ENCODE results near the gene RPL37.
"Not testable (repeated sequence)": the region's sequence is repeated elsewhere in the genome, so short reads cannot be mapped to it uniquely, and the experiment has no call there.

The RPL37 gene

GRCh38 chr5:40873286-40873880 is 38.4 kb upstream of the RPL37 start:
- Mint-ChIP-seq H3K36me3 (ENCODE audit: low read depth) (no peaks in the 10 kb centered on the region), H3K4me1 (no peaks in the 10 kb centered on the region), H3K27me3 (ENCODE audit: low read depth, poor library complexity) (peaks cover 10% of the 10 kb centered on the region), H3K4me3 (no peak overlapping the region), H3K9me3 (peaks cover 3% of the 10 kb centered on the region), H3K27ac (no peak overlapping the region)
- DNase-seq: no peak
- TF ChIP-seq CTCF (IDR thresholded peaks at IDR 0.05): no peak

DNA sequence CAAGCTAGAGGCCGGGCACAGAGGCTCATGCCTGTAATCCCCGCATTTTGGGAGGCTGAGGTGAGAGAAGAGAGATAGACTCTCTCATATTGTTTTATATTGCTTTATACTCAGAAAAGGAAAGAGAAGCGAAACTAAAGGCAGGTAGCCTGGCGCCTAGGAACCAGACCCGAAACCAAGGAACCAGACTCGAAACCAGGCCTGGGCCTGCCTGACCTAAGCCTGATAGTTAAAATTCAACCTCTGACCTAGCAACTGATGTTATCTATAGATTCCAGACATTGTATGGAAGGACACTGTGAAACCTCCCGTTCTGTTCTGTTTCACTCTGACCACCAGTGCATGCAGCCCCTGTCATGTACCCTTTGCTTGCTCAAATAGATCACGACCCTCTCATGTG is 37.2 kb upstream of the RPL37 start:
- H3K9me3 Mint-ChIP-seq; DNase-seq; H3K4me1 Mint-ChIP-seq; H3K36me3 Mint-ChIP-seq (ENCODE audit: low read depth); H3K27ac Mint-ChIP-seq; H3K4me3 Mint-ChIP-seq: not testable (repeated sequence)
- peaks cover 10% of the 10 kb centered on the region for H3K27me3 Mint-ChIP-seq (ENCODE audit: low read depth, poor library complexity)

DNA sequence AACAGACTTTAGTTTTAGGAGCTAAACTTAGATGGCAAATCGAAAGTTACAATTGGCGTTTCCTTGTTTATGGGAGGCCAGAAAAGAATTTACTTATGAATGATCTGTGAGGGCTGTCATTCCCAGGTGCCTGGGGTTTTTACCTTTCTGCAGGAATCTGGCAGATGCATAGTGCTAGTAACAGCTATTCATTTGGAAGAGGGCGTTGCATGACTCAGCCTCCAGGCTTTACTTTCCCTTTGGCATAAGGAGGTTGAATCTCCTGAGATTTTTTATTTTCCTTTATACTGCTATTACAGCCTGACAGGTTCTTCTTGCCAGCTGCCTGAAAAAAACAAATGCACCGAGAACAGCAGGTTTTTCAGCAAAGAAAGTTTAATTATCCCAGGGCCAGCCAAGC is 36.2 kb upstream of the RPL37 start:
- peaks cover 13% of the 10 kb centered on the region for H3K4me1 Mint-ChIP-seq

GRCh38 chr5:40869384-40869783 is 34.4 kb upstream of the RPL37 start:
- Mint-ChIP-seq H3K9me3 (peaks cover 17% of the 10 kb centered on the region), H3K4me3 (no peak overlapping the region), H3K27me3 (ENCODE audit: low read depth, poor library complexity) (peaks cover 6% of the 10 kb centered on the region), H3K4me1 (peaks cover 13% of the 10 kb centered on the region), H3K27ac (no peak overlapping the region), H3K36me3 (ENCODE audit: low read depth) (peaks cover 8% of the 10 kb centered on the region)
- DNase-seq: no peak
- TF ChIP-seq CTCF (IDR thresholded peaks at IDR 0.05): no peak

More for the DNA sequence above, 36.2 kb upstream of the RPL37 start:
- no peak for TF ChIP-seq CTCF (IDR thresholded peaks at IDR 0.05)
- H3K27me3 Mint-ChIP-seq (ENCODE audit: low read depth, poor library complexity): peaks cover 10% of the 10 kb centered on the region
- DNase-seq: no peak
- no peaks in the 10 kb centered on the region for H3K36me3 Mint-ChIP-seq (ENCODE audit: low read depth)
- H3K9me3 Mint-ChIP-seq: peaks cover 3% of the 10 kb centered on the region
- no peak overlapping the region for H3K27ac Mint-ChIP-seq
- H3K4me3 Mint-ChIP-seq: no peak overlapping the region

GRCh38 chr5:40866844-40867243 is 31.8 kb upstream of the RPL37 start:
- peaks cover 8% of the 10 kb centered on the region for H3K36me3 Mint-ChIP-seq (ENCODE audit: low read depth)
- peaks cover 21% of the 10 kb centered on the region for H3K9me3 Mint-ChIP-seq
- H3K4me3 Mint-ChIP-seq: no peak overlapping the region
- H3K27ac Mint-ChIP-seq: peak overlapping the region; percentile 89
- peaks cover 13% of the 10 kb centered on the region for H3K4me1 Mint-ChIP-seq
- H3K27me3 Mint-ChIP-seq (ENCODE audit: low read depth, poor library complexity): peaks cover 2% of the 10 kb centered on the region
- no peak for DNase-seq
- no peak for TF ChIP-seq CTCF (IDR thresholded peaks at IDR 0.05)

GRCh38 chr5:40865004-40865403 is 30.0 kb upstream of the RPL37 start:
- Mint-ChIP-seq H3K4me1 (peaks cover 13% of the 10 kb centered on the region), H3K9me3 (peaks cover 21% of the 10 kb centered on the region)
- not testable (repeated sequence) for H3K4me3 Mint-ChIP-seq; H3K27ac Mint-ChIP-seq; DNase-seq; H3K36me3 Mint-ChIP-seq (ENCODE audit: low read depth); H3K27me3 Mint-ChIP-seq (ENCODE audit: low read depth, poor library complexity)

- no peak for TF ChIP-seq CTCF (IDR thresholded peaks at IDR 0.05)
- no peak for DNase-seq
- no peaks in the 10 kb centered on the region for H3K27me3 Mint-ChIP-seq (ENCODE audit: low read depth, poor library complexity)
- H3K4me1 Mint-ChIP-seq: no peaks in the 10 kb centered on the region
- peaks cover 8% of the 10 kb centered on the region for H3K36me3 Mint-ChIP-seq (ENCODE audit: low read depth)
- H3K4me3 Mint-ChIP-seq: no peak overlapping the region
- peaks cover 21% of the 10 kb centered on the region for H3K9me3 Mint-ChIP-seq
- H3K27ac Mint-ChIP-seq: no peak overlapping the region
These were observed 25.7 kb upstream of the RPL37 start for GRCh38 chr5:40860711-40861110.

Data from nephron progenitor cell (in vitro differentiated cells).